ENCODE results near the gene ZFYVE28. TPM values are rescaled to one million over a fixed set of nuclear protein-coding genes. Genes with fewer than 3 reads are reported as not detected.

Gene ZFYVE28
- total and polyA plus RNA-seq, 11 donors: 2.6 to 11.9 (median 5.5) TPM

DNA sequence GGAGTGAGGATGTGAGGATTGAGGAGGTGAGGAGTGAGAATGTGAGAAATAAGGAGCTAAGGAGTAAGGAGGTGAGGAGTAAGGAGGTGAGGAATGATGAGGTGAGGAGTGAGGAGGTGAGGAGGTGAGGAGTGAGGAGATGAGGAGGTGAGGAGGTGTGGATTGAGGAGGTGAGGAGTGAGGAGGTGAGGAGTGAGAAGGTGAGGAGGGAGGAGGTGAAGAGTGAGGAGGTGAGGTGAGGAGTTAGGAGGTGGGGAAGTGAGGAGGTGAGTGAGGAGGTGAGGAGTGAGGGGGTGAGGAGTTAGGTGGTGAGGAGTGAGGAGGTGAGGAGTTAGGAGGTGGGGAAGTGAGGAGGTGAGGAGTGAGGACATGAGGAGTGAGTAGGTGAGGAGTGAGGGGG is 81.8 kb downstream of the ZFYVE28 start:
- Histone ChIP-seq H3K4me3 (no peak overlapping the region), H3K9me3 (no peaks in the 10 kb centered on the region), H3K4me1 (no peaks in the 10 kb centered on the region), H3K27ac (no peak overlapping the region), H3K36me3 (peaks cover 0 to 16% (median 0%) of the 10 kb centered on the region in 9 donors), H3K27me3 (no peaks in the 10 kb centered on the region)
- TF ChIP-seq POLR2A (IDR thresholded peaks at IDR 0.05): no peak
- TF ChIP-seq, protein P1, sequence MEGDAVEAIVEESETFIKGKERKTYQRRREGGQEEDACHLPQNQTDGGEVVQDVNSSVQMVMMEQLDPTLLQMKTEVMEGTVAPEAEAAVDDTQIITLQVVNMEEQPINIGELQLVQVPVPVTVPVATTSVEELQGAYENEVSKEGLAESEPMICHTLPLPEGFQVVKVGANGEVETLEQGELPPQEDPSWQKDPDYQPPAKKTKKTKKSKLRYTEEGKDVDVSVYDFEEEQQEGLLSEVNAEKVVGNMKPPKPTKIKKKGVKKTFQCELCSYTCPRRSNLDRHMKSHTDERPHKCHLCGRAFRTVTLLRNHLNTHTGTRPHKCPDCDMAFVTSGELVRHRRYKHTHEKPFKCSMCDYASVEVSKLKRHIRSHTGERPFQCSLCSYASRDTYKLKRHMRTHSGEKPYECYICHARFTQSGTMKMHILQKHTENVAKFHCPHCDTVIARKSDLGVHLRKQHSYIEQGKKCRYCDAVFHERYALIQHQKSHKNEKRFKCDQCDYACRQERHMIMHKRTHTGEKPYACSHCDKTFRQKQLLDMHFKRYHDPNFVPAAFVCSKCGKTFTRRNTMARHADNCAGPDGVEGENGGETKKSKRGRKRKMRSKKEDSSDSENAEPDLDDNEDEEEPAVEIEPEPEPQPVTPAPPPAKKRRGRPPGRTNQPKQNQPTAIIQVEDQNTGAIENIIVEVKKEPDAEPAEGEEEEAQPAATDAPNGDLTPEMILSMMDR (IDR thresholded peaks at IDR 0.05): no peak
- no peak for DNase-seq
- intact Hi-C loops (cut with DNase I): no loop called here
- ATAC-seq: no peak

GRCh38 chr4:2335729-2336101 is 82.7 kb downstream of the ZFYVE28 start:
- Histone ChIP-seq H3K4me3 (no peak overlapping the region), H3K4me1 (no peaks in the 10 kb centered on the region), H3K27me3 (no peaks in the 10 kb centered on the region), H3K9me3 (no peaks in the 10 kb centered on the region), H3K27ac (no peak overlapping the region), H3K36me3 (peaks cover 0 to 12% (median 0%) of the 10 kb centered on the region in 9 donors)
- 81 to 97% (median 83%) methylated on average over 3 to 9 of the region's 9 CpGs for WGBS, 4 donors
- ATAC-seq: no peak
- TF ChIP-seq, protein P1 (IDR thresholded peaks at IDR 0.05): no peak
- TF ChIP-seq POLR2A (IDR thresholded peaks at IDR 0.05): no peak
- intact Hi-C loops (cut with DNase I): no loop called here
- DNase-seq: no peak

GRCh38 chr4:2334826-2335728 is 83.4 kb downstream of the ZFYVE28 start:
- no peak for TF ChIP-seq POLR2A (IDR thresholded peaks at IDR 0.05)
- TF ChIP-seq, protein P1 (IDR thresholded peaks at IDR 0.05): no peak
- ATAC-seq (no peak), DNase-seq (no peak)
- Histone ChIP-seq H3K9me3 (no peaks in the 10 kb centered on the region), H3K4me1 (no peaks in the 10 kb centered on the region), H3K27ac (no peak overlapping the region), H3K36me3 (peaks cover 0 to 12% (median 0%) of the 10 kb centered on the region in 9 donors), H3K27me3 (no peaks in the 10 kb centered on the region), H3K4me3 (no peak overlapping the region)
- intact Hi-C loops (cut with DNase I): no loop called here
- WGBS, 4 donors: 83 to 89% (median 87%) methylated on average over 16 to 27 of the region's 27 CpGs

DNA sequence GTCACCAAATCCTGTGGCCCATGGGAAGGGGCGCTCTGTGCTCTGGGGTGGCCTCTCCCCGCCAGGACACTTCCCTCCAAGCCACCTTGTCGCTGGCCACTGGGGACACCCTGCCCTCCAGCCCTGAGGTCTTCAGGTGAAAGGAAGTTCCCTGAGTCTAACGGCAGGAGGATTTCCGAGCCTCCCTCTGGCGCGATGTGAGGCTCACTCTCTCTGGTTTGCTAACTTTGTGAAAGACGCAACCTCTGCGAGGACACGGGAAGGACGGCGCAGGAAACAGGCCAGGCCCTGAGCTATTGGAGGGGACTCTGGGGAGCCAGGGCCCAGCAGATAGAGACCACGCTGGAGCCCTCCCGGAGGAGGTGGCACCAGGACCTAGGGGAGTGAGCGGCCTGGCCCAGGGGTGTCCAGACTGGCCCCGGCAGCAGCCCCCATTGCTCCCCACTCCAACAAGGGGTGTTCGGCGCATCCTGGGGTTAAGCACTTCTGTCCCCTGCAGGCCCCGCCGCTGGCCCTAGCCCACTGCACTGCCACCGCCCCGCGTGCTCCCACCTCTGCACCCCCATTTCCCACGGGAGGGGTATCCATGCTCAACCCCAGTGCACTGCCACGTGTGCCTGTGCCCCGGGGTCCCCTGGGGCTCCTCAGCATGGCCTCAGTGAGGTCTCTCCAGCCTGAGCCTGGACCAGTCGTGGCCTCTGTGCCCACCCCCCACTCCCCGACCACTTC is 84.4 kb downstream of the ZFYVE28 start:
- no peaks in the 10 kb centered on the region for H3K27me3 ChIP-seq

More for the DNA sequence above, 84.4 kb downstream of the ZFYVE28 start:
- 82 to 87% (median 84%) methylated on average over 26 to 28 of the region's 28 CpGs for whole genome bisulfite sequencing, 4 donors
- Histone ChIP-seq H3K27ac (no peak overlapping the region), H3K4me1 (no peaks in the 10 kb centered on the region), H3K36me3 (peaks cover 0 to 12% (median 0%) of the 10 kb centered on the region in 9 donors), H3K4me3 (no peak overlapping the region), H3K9me3 (peaks cover 0 to 8% (median 1%) of the 10 kb centered on the region in 12 donors)
- intact Hi-C loops (cut with DNase I): no loop called here
- TF ChIP-seq, protein P1 (IDR thresholded peaks at IDR 0.05): no peak
- TF ChIP-seq POLR2A (IDR thresholded peaks at IDR 0.05): no peak
- DNase-seq (peak in 1 of 5 donors; percentile 16), ATAC-seq (no peak)
